Heart left ventricle (tissue), 16 donors: ENCODE data around the gene ACBD3. TPM values are rescaled to one million over a fixed set of nuclear protein-coding genes. Genes with fewer than 3 reads are reported as not detected.

Source experiments
- ATAC-seq, 4 donors: fragments of 200-7000 bp; cut with Tn5 transposase; one replicate each; pipeline ENCODE4 v1.9.1; 2020 to 2022; ENCODE audit warnings: moderate library complexity in 4 of 4, mild to moderate bottlenecking in 3 of 4, moderate number of reproducible peaks in 1 of 4
- DNase-seq, 5 donors: peaks; one replicate each; pipeline ENCODE4 v3.0.0-alpha.2; 2020
- H3K27ac ChIP-seq, 12 donors: fragments of 200-600 bp; sonication (generic) in 4 of 12; one replicate each; pipeline versions ENCODE4 v1.5.0 to v1.8.0; 2016 to 2022; ENCODE audit warnings: mild to moderate bottlenecking in 2 of 12
- H3K27me3 ChIP-seq, 9 donors: fragments of 200-600 bp; sonication (generic) in 2 of 9; one replicate each; pipeline versions ENCODE4 v1.5.1 to v1.8.0; 2016 to 2022; ENCODE audit warnings: mild to moderate bottlenecking in 3 of 9
- H3K36me3 ChIP-seq, 9 donors: fragments of 200-600 bp; sonication (generic) in 2 of 9; one replicate each; pipeline versions ENCODE4 v1.5.0 to v1.8.0; 2018 to 2022; ENCODE audit warnings: mild to moderate bottlenecking in 2 of 9
- H3K4me1 ChIP-seq, 12 donors: fragments of 200-600 bp; sonication (generic) in 4 of 12; one replicate each; pipeline versions ENCODE4 v1.5.0 to v1.8.0; 2016 to 2022; ENCODE audit warnings: mild to moderate bottlenecking in 3 of 12
- H3K4me3 ChIP-seq, 12 donors: fragments of 200-600 bp; sonication (generic) in 4 of 12; one replicate each; pipeline versions ENCODE4 v1.5.0 to v1.8.0; 2017 to 2022; ENCODE audit warnings: mild to moderate bottlenecking in 9 of 12, moderate library complexity in 4 of 12
- H3K9me3 ChIP-seq, 12 donors: fragments of 200-600 bp; sonication (generic) in 4 of 12; one replicate each; pipeline versions ENCODE4 v1.5.0 to v1.8.0; 2016 to 2022; ENCODE audit warnings: mild to moderate bottlenecking in 1 of 12
- CTCF ChIP-seq, 12 donors: fragments of 200-600 bp; sonication (generic) in 4 of 12; IDR thresholded peaks; one replicate each; pipeline versions ENCODE4 v1.5.0 to v1.8.0; 2018 to 2022; ENCODE audit warnings: antibody characterized with exemption in 12 of 12, mild to moderate bottlenecking in 5 of 12
- POLR2A ChIP-seq, 2 donors: fragments of 450-650 bp; IDR thresholded peaks; one replicate each; pipeline ENCODE4 v1.6.1; 2017; ENCODE audit warnings: antibody characterized with exemption in 2 of 2, mild to moderate bottlenecking in 2 of 2, moderate library complexity in 2 of 2
- whole genome bisulfite sequencing, 4 donors: extraction: QIAGEN DNeasy Blood & Tissue Kit in 2 of 4; methylation state at CpG; one replicate each; pipeline versions ENCODE4 v1.1.5 to v1.1.7; 2013 to 2018; 5-methylcytosine and 5-hydroxymethylcytosine counted together
- intact Hi-C, 10 donors: fragments of 100-400 bp; cut with DNase I; formaldehyde crosslinking; loops; one replicate each; pipeline versions ENCODE4 v1.11.1 to v1.14.2; 2022
- polyA plus RNA-seq, 2 donors: library from polyadenylated mRNA; stranded (reverse); fragments of 200-250 nt; gene quantifications; one replicate each; pipeline ENCODE4 v1.2.3, GENCODE V29; 2013
- total RNA-seq, 9 donors: library from RNA; depleted of rRNA in 2 of 9; stranded (reverse); fragments of >200 nt in 2 of 9; fragmentation: NEBNext Ultra II Directional in 3 of 9; extraction: Animal tissue kit (Norgen Biotek cat#: 25700) in 3 of 9; gene quantifications; one replicate each; pipeline versions ENCODE4 v1.1.0 to v1.2.4, GENCODE V29; 2016 to 2023
- donor health status: ischemic (EF 13 %, LVEDD 7.1; RV severe dilation, severe dysfunction).
- donor health status: healthy with polysubstance abuse.
- donor health status: DM: no; HTN: yes; CAD: no.
- donor health status: DM: no; HTN: no; CAD: no.
- donor health status: ischemic (EF 25% LVEDD 6.9; RV normal size, moderate dysfunction).
- donor health status: ischemic (EF 25% LVEDD 5.7; RV mildly dilated, moderate dysfunction).
- donor health status: healthy.
- donor health status: DM: yes; HTN: yes; CAD: no.
- donor health status: ischemic (EF 35%, LVEDD 5.7; RV mildly dilated, moderate dysfunction).
- donor health status: nonischemic (EF 11% LVEDD 7.7; RV severe dilation, severe dysfunction).
- donor health status: DM: yes; HTN: yes; CAD: no.
- donor health status: PGD.
- donor health status: ischemic (EF 29% LVEDD 5.4; RV normal size, mild dysfunction).
- donor health status: nonischemic (EF 23%, LVEDD 6.1; RV moderate dilation, normal function).

Gene ACBD3
- total and polyA plus RNA-seq, 11 donors: 9.3 to 39.1 (median 28.0) TPM

GRCh38 chr1:226220473-226221189 lies 34.1 kb upstream of the ACBD3 start:
- 49 to 60% (median 55%) methylated on average over 11 of the region's 11 CpGs for WGBS, 4 donors
- DNase-seq: no peak
- TF ChIP-seq CTCF (IDR thresholded peaks at IDR 0.05): no peak
- no peak for TF ChIP-seq POLR2A (IDR thresholded peaks at IDR 0.05)
- Histone ChIP-seq H3K27ac (no peak overlapping the region), H3K36me3 (no peaks in the 10 kb centered on the region), H3K27me3 (peaks cover 0 to 26% (median 8%) of the 10 kb centered on the region in 9 donors), H3K4me1 (peaks cover 0 to 12% (median 3%) of the 10 kb centered on the region in 12 donors), H3K4me3 (no peak overlapping the region), H3K9me3 (no peaks in the 10 kb centered on the region)
- ATAC-seq: no peak
- intact Hi-C loops: no loop called here

GRCh38 chr1:226217273-226217672 lies 30.7 kb upstream of the ACBD3 start:
- Histone ChIP-seq H3K27me3 (no peaks in the 10 kb centered on the region), H3K36me3 (no peaks in the 10 kb centered on the region), H3K4me3 (no peak overlapping the region), H3K4me1 (no peaks in the 10 kb centered on the region), H3K9me3 (no peaks in the 10 kb centered on the region), H3K27ac (no peak overlapping the region)
- TF ChIP-seq CTCF (IDR thresholded peaks at IDR 0.05) (no peak), POLR2A (IDR thresholded peaks at IDR 0.05) (no peak)
- intact Hi-C loops: no loop called here
- no peak for DNase-seq
- no peak for ATAC-seq
- 69 to 72% (median 71%) methylated on average over 10 of the region's 10 CpGs for WGBS, 4 donors

GRCh38 chr1:226216056-226216455 lies 29.5 kb upstream of the ACBD3 start:
- Histone ChIP-seq H3K4me1 (no peaks in the 10 kb centered on the region), H3K36me3 (no peaks in the 10 kb centered on the region), H3K27ac (no peak overlapping the region), H3K27me3 (no peaks in the 10 kb centered on the region), H3K9me3 (no peaks in the 10 kb centered on the region), H3K4me3 (no peak overlapping the region)
- WGBS, 4 donors: 58 to 72% (median 66%) methylated on average over 5 of the region's 5 CpGs
- TF ChIP-seq POLR2A (IDR thresholded peaks at IDR 0.05): no peak
- ATAC-seq (no peak), DNase-seq (no peak)
- intact Hi-C loops: no loop called here

GRCh38 chr1:226215239-226215638 lies 28.7 kb upstream of the ACBD3 start:
- no peaks in the 10 kb centered on the region for H3K9me3 ChIP-seq

More at GRCh38 chr1:226215239-226215638, 28.7 kb upstream of the ACBD3 start:
- intact Hi-C loops: no loop called here
- ATAC-seq (no peak), DNase-seq (no peak)
- H3K4me3 ChIP-seq: no peak overlapping the region
- no peaks in the 10 kb centered on the region for H3K4me1 ChIP-seq
- no peaks in the 10 kb centered on the region for H3K36me3 ChIP-seq
- TF ChIP-seq POLR2A (IDR thresholded peaks at IDR 0.05) (no peak), CTCF (IDR thresholded peaks at IDR 0.05) (no peak)
- 60 to 77% (median 64%) methylated on average over 5 of the region's 5 CpGs for WGBS, 4 donors
- H3K27me3 ChIP-seq: no peaks in the 10 kb centered on the region
- no peak overlapping the region for H3K27ac ChIP-seq
